NCI-H524 treated with DMSO at 0.1 percent for 48 hours (cell line): ENCODE measurements around the gene ZC3H13.

Source experiments
- DNase-seq: peaks from one replicate; lab custom pipeline; 2025; lab: John Stamatoyannopoulos, UW

Gene ZC3H13

DNA sequence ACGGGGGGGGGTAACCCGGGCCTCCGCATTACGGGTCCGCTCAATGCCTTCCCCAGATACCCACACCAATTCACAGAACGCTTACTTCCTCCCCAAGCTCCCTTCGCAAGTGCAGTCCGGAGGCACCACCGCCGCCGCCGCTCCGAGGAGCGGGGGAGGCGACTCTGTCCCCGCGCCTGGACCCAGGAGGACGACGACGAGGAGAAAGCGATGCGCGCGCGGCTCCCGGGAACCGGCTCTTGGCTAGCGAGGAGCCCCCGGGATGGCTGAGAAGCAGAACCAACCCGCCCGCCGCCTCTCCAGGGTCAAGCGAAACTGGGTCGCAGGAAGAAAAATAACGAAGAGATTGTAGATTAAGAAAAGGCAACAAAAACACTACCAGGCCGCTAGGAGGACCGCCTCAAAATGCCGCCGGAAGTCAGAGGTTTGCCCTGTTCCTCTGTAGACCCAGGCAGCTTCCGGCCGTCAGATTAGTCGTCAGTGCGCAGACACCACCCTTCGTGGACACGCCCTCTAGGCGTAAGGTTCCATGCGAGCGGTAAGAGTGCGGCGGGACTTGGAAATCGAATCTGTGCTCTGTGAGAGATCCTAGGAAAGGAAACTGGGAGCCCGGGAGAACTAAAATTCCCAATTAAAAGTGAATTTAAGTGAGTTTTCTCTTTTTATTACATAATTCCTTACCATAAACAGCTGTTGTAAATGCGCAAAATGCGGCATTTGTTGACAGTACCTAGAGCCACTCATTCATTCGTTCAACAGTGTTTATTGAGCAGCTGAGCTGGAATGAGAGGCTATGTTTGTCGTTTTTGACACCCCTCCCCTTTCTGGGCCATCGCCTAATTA is at the start of gene ZC3H13:
Gene ZC3H13 (minus strand): TSS at position 428 of the 843 bp plus-strand sequence. CDS start 7,239 bp downstream, outside the sequence.
- DNase-seq = peak; percentile 75

- no peak for DNase-seq
Observed at GRCh38 chr13:46102255-46102605, 49.7 kb upstream of the ZC3H13 start.

- no peak for DNase-seq
Observed at GRCh38 chr13:46101484-46102254, 49.1 kb upstream of the ZC3H13 start.

- no peak for DNase-seq
Observed at GRCh38 chr13:46101002-46101401, 48.5 kb upstream of the ZC3H13 start.

GRCh38 chr13:46100191-46100815 is 47.8 kb upstream of the ZC3H13 start:
- DNase-seq = no peak

GRCh38 chr13:46097663-46098062 is 45.1 kb upstream of the ZC3H13 start:
- DNase-seq = no peak

DNA sequence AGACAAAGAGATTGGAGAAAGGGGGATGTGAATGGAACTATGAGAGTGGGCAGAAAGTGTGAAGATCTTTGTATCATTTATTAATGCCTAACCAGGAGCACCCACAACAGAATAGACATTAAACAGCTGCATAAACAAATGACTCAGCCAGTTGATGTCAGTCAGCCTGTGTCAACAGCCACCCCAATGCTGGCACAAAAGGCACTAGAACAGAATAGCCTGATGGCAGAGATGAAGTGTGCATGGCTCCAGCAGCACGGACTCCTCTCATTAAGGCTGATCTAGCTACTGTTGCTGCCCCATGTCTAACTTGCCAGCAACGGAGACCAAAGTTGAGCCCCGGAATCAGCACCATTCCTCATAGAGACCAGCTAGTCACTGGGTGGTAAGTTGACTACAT is 44.5 kb upstream of the ZC3H13 start:
- DNase-seq = no peak

DNA sequence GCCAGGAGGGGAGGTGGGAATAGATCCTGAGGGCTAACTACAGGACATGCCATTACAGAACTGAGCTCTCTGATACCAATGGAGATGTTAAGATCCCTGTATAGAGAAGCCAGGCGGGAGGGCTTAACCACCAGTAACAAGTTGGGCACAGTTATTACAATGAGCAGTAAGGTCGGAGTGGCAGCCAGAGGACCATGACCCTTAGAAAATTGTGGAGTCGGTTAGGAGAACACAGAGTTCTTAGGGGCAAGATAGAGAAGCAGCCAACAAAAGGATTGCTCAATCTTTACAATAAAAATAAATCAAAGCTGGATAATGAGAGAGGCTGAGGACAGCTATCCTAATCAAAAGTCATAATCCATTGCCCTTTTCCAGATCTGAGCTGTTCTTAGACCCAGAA is 41.9 kb upstream of the ZC3H13 start:
- no peak for DNase-seq

GRCh38 chr13:46088821-46089562 is 36.4 kb upstream of the ZC3H13 start:
- no peak for DNase-seq

GRCh38 chr13:46087481-46087880 is 34.9 kb upstream of the ZC3H13 start:
- no peak for DNase-seq

GRCh38 chr13:46086985-46087384 is 34.4 kb upstream of the ZC3H13 start:
- DNase-seq = no peak

- DNase-seq = no peak
Observed at GRCh38 chr13:46086421-46086922, 33.9 kb upstream of the ZC3H13 start.

DNA sequence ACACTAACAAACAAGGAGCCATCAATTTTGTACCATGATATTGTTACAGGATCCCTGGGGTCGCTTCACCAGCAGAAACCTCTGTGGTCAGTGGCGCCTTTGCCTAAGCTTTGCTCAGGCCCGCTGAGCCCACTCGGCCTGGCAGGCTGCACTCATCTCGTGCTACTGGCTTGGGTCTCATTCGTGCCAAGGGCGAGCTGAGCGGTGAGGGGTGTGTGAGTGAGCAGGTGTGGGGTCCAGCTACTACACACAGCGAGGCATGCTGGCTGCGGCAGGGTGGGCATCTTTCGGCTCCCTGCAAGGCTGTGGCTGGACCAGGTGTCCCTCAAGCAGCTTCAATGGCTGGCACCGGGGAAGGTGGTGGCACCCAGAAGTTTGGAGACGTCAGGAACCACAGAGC is 33.2 kb upstream of the ZC3H13 start:
- DNase-seq = no peak

DNA sequence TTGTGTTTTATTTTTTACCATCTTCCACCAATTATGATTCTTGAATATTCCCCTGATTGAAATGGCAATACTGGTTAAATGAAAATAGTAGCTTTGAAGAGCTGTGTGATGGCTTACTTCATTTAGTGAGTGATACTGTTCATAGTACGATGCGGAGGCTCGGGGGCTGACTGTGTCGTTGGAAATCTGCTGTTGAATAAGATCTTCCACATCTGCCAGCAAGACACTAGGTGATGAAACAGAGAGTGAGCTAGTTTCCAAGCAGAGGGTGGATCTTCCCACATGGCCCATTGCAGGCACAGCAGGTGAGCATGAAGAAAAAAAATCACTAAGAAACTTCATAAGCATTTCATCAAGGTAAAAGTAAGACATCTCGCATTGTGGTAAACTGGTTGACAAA is 29.8 kb upstream of the ZC3H13 start:
- no peak for DNase-seq

DNA sequence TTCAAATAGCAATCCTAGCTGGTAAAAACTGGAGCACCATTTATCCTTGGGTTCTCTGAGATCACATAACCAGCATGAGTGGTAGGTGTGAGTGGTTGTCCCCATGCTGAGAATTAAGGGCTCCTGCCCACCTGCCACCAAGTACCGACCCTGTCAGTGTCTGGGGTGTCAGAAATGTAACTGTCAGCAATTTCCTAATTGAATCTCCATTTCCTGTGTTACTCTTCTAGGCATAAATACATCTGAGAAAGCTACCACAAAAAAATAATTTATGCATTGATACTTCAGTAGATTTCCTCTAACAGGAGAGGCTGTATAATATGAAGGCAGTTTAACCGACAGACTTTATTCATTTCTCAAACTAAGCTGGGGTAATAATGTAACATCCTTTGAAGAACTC is 27.2 kb upstream of the ZC3H13 start:
- no peak for DNase-seq

- DNase-seq = no peak
Observed at GRCh38 chr13:46077265-46077664, 24.7 kb upstream of the ZC3H13 start.

DNA sequence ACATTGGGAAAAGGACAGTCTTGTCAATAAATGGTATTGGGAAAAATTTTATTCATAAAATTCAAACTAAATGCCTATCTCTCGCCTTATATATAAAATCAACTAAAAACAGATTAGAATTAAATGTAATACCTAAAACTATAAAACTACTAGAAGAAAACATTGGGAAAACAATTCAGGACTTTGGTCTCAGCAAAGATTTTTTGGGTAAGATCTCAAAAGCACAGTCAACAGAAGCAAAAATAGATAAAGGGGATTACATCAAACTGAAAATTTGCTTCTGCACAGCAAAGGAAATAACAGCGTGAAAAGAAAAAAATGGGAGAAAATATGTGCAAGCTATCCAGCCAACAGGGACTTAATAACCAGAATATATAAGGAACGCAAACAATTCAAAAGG is 24.3 kb upstream of the ZC3H13 start:
- DNase-seq = no peak

GRCh38 chr13:46075811-46076210 is 23.3 kb upstream of the ZC3H13 start:
- no peak for DNase-seq

DNA sequence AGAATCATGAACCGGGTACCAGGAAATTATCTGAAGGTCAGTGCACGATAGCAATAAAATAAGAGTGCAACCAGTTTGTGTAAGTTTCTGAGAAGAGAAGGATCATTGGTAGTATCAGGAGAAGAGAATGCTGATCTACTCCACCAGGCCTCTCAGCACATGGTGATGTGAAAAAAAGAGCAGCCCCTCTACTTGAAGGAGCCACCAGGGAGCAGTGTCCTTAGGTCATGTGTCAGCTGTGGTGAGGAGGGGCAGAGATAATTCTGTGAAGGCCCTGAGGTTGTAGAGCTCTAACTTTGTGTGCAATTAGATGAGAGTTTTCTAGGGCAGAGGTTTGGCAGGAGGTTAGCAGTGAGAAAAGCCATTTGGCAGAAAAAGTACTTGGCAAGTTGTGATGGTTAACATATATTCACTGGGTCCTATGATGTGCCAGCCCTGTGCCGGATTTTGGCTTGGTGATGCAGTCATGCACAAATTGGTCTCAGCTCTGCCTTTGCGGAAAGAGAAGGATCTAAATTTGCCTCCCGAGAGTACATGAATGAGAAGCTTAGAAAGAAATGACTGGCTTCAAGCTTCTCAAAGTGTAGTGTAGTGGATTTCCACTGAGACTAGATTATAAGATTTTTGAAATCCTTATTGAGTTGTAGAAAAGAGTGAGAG is 19.2 kb upstream of the ZC3H13 start:
- DNase-seq = no peak

GRCh38 chr13:46063292-46063691 is 10.7 kb upstream of the ZC3H13 start:
- no peak for DNase-seq

DNA sequence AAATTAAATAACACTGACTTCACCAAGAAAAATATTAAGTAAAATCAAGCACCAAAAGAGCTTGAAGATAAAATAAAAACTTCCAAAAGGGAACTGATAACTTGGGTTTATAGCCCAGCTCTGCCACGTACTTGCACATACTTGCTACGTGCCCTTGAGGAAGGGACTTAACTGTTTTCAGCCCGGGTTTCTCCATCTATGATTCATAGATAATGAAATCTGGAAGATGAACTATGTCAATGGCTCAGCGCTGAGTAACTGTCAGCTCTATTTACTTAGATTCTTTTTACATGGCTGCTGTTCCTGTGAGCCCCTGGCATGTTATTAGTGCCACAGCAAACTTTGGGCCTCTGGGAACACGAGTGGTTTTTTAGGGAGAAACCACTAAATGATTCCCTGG is 9.6 kb upstream of the ZC3H13 start:
- DNase-seq = no peak
